ENCODE measurements around the gene SEMA5A. TPM values are rescaled to one million over a fixed set of nuclear protein-coding genes. Genes with fewer than 3 reads are reported as not detected.

SEMA5A gene, protein sequence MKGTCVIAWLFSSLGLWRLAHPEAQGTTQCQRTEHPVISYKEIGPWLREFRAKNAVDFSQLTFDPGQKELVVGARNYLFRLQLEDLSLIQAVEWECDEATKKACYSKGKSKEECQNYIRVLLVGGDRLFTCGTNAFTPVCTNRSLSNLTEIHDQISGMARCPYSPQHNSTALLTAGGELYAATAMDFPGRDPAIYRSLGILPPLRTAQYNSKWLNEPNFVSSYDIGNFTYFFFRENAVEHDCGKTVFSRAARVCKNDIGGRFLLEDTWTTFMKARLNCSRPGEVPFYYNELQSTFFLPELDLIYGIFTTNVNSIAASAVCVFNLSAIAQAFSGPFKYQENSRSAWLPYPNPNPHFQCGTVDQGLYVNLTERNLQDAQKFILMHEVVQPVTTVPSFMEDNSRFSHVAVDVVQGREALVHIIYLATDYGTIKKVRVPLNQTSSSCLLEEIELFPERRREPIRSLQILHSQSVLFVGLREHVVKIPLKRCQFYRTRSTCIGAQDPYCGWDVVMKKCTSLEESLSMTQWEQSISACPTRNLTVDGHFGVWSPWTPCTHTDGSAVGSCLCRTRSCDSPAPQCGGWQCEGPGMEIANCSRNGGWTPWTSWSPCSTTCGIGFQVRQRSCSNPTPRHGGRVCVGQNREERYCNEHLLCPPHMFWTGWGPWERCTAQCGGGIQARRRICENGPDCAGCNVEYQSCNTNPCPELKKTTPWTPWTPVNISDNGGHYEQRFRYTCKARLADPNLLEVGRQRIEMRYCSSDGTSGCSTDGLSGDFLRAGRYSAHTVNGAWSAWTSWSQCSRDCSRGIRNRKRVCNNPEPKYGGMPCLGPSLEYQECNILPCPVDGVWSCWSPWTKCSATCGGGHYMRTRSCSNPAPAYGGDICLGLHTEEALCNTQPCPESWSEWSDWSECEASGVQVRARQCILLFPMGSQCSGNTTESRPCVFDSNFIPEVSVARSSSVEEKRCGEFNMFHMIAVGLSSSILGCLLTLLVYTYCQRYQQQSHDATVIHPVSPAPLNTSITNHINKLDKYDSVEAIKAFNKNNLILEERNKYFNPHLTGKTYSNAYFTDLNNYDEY
- 10 to 100 TPM; 22.8 to 71.5 (median 41.3) TPM for total RNA-seq
- 1 to 10 TPM; 4.6 to 4.7 TPM for polyA plus RNA-seq
- long read RNA-seq, donor 1, partial matches to known transcripts = 4 of 19 reads
- long read RNA-seq, donor 1, other reads (novel, unspliced or antisense) = 15 of 19 reads
- long read RNA-seq, donor 2, full-length matches to known transcripts = 3 of 29 reads
- long read RNA-seq, donor 2, partial matches to known transcripts = 10 of 29 reads
- long read RNA-seq, donor 2, other reads (novel, unspliced or antisense) = 16 of 29 reads
- long read RNA-seq, donor 3, full-length matches to known transcripts = 1 of 15 reads
- long read RNA-seq, donor 3, partial matches to known transcripts = 2 of 15 reads
- long read RNA-seq, donor 3, other reads (novel, unspliced or antisense) = 12 of 15 reads

DNA sequence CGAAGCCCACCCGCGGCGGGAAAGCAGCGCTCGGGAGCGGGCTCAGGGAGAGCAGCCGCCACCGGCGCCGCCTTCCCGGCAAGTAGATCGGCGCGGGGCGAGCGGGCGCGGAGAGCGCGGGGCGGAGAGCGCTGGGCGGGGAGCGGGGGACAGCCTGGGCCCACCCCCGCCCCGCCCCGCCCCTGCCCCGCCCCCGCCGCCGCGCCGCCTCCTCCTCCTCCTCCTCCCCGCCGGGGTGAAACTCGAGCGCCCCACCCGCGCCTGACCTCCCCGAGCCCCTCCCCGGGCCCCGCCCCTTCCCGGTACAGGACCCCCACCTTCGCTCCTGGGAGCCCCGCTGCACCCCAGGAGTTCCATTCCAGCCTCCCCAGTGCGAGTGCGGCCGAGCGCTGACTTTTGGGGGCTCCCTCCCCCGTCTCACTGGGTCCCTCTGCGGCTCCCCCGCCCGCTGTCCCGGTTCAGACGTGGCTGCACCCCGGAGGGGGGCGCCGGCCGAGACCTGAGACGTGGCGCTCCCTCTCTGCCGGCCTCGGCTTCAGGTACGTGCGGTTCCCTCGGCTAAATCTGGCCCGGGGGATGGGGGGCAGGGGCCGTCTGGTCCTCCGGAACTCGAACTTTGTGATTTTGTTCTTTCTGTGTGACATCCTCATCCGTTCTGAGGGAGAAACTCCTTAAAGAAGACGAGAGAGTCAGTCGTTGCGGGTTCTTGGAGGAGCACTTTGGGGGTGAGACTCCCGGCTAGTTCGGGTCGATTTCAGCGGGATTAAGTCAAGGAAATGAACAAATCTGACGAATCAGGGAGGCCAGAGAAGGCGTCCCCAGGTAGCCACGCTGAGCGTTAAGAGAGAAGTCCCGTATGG, at the start of gene SEMA5A:
TSS of gene SEMA5A (minus strand) at position 84 of the 860 bp plus-strand sequence. CDS start 166,129 bp downstream, outside the sequence.
- DNase-seq (peak; percentile 82 to 87 (median 85)), ATAC-seq (peak; percentile 56 to 86 (median 80))
- peak within 1 kb of the TSS; percentile 65 to 94 (median 78) for H3K4me3 ChIP-seq
- WGBS, 4 donors = 1 to 4% (median 2%) methylated on average over 14 to 82 of the region's 84 CpGs
- peaks cover 0 to 29% (median 0%) of the 10 kb centered on the region in 9 donors for H3K27me3 ChIP-seq
- intact Hi-C loops (cut with DNase I) = loop anchor here in 6 of 10 donors (2.0 to 10.0 kb wide), 11 partner anchors 71 to 589 kb away; no protein-coding TSS in a partner anchor
- H3K27ac ChIP-seq = peak within 1 kb of the TSS; percentile 66 to 94 (median 89)
- peaks cover 0 to 51% (median 11%) of the 10 kb centered on the region in 12 donors for H3K4me1 ChIP-seq
- TF ChIP-seq, protein P1, sequence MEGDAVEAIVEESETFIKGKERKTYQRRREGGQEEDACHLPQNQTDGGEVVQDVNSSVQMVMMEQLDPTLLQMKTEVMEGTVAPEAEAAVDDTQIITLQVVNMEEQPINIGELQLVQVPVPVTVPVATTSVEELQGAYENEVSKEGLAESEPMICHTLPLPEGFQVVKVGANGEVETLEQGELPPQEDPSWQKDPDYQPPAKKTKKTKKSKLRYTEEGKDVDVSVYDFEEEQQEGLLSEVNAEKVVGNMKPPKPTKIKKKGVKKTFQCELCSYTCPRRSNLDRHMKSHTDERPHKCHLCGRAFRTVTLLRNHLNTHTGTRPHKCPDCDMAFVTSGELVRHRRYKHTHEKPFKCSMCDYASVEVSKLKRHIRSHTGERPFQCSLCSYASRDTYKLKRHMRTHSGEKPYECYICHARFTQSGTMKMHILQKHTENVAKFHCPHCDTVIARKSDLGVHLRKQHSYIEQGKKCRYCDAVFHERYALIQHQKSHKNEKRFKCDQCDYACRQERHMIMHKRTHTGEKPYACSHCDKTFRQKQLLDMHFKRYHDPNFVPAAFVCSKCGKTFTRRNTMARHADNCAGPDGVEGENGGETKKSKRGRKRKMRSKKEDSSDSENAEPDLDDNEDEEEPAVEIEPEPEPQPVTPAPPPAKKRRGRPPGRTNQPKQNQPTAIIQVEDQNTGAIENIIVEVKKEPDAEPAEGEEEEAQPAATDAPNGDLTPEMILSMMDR (IDR thresholded peaks at IDR 0.05) = peak in 5 of 12 donors; percentile 9 to 29 (median 15)
- peak in 1 of 2 donors; percentile 81 for TF ChIP-seq POLR2A (IDR thresholded peaks at IDR 0.05)
- peaks cover 0 to 25% (median 18%) of the 10 kb centered on the region in 9 donors for H3K36me3 ChIP-seq
- H3K9me3 ChIP-seq = no peaks in the 10 kb centered on the region

DNA sequence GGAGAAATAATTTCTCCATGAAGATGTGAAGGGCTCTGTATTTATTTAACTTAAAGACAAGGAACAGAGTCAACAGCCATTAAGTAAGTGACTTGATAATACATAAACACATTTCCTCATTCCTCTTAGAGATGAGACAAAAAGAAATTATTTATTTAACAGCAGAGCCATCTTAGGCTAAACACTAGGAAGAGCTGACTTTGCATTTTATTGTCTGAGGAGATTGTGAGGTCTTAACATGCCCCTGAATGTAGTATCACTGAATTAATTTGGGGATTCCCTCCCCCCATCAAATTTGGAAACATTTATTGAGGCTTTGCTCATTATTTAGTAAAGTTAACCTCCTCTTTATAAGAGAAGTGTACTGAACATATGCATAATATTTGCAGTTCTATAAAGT, 49.0 kb upstream of the SEMA5A start:
- TF ChIP-seq, protein P1 (IDR thresholded peaks at IDR 0.05) = no peak
- no peak for TF ChIP-seq POLR2A (IDR thresholded peaks at IDR 0.05)
- intact Hi-C loops (cut with DNase I) = no loop called here
- ATAC-seq (no peak), DNase-seq (no peak)
- Histone ChIP-seq H3K27ac (no peak overlapping the region), H3K9me3 (no peaks in the 10 kb centered on the region), H3K4me1 (no peaks in the 10 kb centered on the region), H3K27me3 (no peaks in the 10 kb centered on the region), H3K4me3 (no peak overlapping the region), H3K36me3 (no peaks in the 10 kb centered on the region)

DNA sequence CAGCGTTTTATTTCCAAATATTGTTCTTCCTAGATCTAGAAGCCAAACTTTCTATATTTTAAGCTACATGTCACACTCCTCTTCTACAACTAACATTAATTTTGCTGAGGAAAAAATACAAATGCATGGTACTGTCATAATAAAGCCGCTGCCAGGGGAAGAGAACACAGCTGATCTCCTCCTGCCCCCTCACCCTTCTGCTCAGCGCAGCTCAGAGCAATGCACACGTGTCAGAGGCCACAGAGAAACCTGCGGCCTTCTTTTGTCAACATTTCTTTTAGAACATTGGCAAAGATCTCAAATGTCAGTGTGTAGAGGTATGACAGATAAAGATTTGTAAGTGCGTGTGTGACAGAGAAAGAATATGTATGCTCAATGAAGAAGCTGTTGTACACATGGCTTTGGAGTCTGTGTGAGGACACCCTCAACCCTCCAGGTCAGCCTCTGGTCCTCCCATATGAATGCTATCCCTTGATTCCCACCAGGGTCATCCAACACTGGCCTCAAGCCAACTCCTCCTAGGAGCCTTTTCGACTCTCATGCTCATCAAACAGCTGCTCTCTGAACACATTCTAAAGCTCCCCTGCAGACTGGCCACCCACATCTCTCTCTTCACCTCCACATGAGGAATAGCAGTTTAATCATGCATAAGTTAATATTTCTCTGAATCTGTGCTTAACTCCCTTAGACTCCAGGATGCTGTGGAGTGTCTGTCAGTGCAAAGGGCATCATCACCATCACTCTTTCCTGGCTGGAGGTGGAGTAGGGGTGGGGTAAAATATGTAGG, 43.4 kb upstream of the SEMA5A start:
- Histone ChIP-seq H3K27me3 (no peaks in the 10 kb centered on the region), H3K4me3 (no peak overlapping the region), H3K27ac (no peak overlapping the region), H3K4me1 (no peaks in the 10 kb centered on the region), H3K9me3 (no peaks in the 10 kb centered on the region), H3K36me3 (no peaks in the 10 kb centered on the region)
- intact Hi-C loops (cut with DNase I) = no loop called here
- ATAC-seq (no peak), DNase-seq (no peak)
- no peak for TF ChIP-seq POLR2A (IDR thresholded peaks at IDR 0.05)
- TF ChIP-seq, protein P1 (IDR thresholded peaks at IDR 0.05) = no peak
- WGBS, 4 donors = 83 to 87% (median 85%) methylated on average over 7 of the region's 7 CpGs
